ENCODE results near the gene RILPL1.

GRCh38 chr12:123571343-123571813 lies 37.9 kb upstream of the RILPL1 start:
- TF ChIP-seq EZH2 (IDR thresholded peaks at IDR 0.05; ENCODE audit: borderline replicate concordance) (no peak), CTCF (IDR thresholded peaks at IDR 0.05; ENCODE audit: poor library complexity) (no peak)

Measured in hepatocyte (in vitro differentiated cells).